Left ventricle myocardium inferior (tissue), 1 donor: ENCODE results near the gene AQP3. TPM values are rescaled to one million over a fixed set of nuclear protein-coding genes. Genes with fewer than 3 reads are reported as not detected.

Source experiments
- DNase-seq: peaks from one replicate; pipeline ENCODE4 v3.0.0-alpha.2; 2020
- H3K27ac ChIP-seq: fragments of 200-600 bp; replicated peaks from 2 replicates; pipeline ENCODE4 v1.8.0; 2021
- H3K27me3 ChIP-seq: fragments of 200-600 bp; 2 replicates; pipeline ENCODE4 v1.8.0; 2021; ENCODE audit warnings: low read depth
- H3K36me3 ChIP-seq: fragments of 200-600 bp; 2 replicates; pipeline ENCODE4 v1.8.0; 2021
- H3K4me1 ChIP-seq: fragments of 200-600 bp; 2 replicates; pipeline ENCODE4 v1.8.0; 2021
- H3K4me3 ChIP-seq: fragments of 200-600 bp; 2 replicates; pipeline ENCODE4 v1.8.0; 2021; ENCODE audit warnings: mild to moderate bottlenecking, moderate library complexity
- H3K9me3 ChIP-seq: fragments of 200-600 bp; replicated peaks from 2 replicates; pipeline ENCODE4 v1.8.0; 2021
- CTCF ChIP-seq: fragments of 200-600 bp; IDR thresholded peaks from 2 replicates; pipeline ENCODE4 v1.8.0; 2021; ENCODE audit warnings: antibody characterized with exemption, mild to moderate bottlenecking, borderline replicate concordance
- intact Hi-C: fragments of 100-400 bp; cut with micrococcal nuclease; formaldehyde crosslinking; loops from one replicate; pipeline ENCODE4 v1.11.0; 2022
- total RNA-seq: library from RNA; stranded (reverse); fragmentation: NEBNext Ultra II Directional; extraction: Animal tissue kit (Norgen Biotek cat#: 25700); gene quantifications from one replicate; pipeline ENCODE4 v1.2.1, GENCODE V29; 2021
- donor health status: DM: no; HTN: yes; CAD: no; lungs with severe emphysema.

Gene AQP3
- total RNA-seq, 1 donor from 2014 or later = 13.6 TPM

GRCh38 chr9:33466565-33467495 lies 19.4 kb upstream of the AQP3 start:
- peak; percentile 53 for DNase-seq
- H3K27me3 ChIP-seq = no peaks in the 10 kb centered on the region
- intact Hi-C loops = no loop called here
- no peak overlapping the region for H3K4me3 ChIP-seq
- peaks cover 100% of the 10 kb centered on the region for H3K36me3 ChIP-seq
- peaks cover 7% of the 10 kb centered on the region for H3K4me1 ChIP-seq
- peak; percentile 96 for TF ChIP-seq CTCF
- no peaks in the 10 kb centered on the region for H3K9me3 ChIP-seq
- H3K27ac ChIP-seq = no peak overlapping the region

- Histone ChIP-seq H3K27ac (no peak overlapping the region), H3K36me3 (peaks cover 99% of the 10 kb centered on the region), H3K4me3 (no peak overlapping the region), H3K4me1 (peaks cover 6% of the 10 kb centered on the region), H3K9me3 (no peaks in the 10 kb centered on the region), H3K27me3 (no peaks in the 10 kb centered on the region)
- no peak for DNase-seq
- no peak for TF ChIP-seq CTCF
- intact Hi-C loops = no loop called here
Observed at GRCh38 chr9:33465596-33466564, 18.5 kb upstream of the AQP3 start.

GRCh38 chr9:33465096-33465495 lies 17.7 kb upstream of the AQP3 start:
- DNase-seq = no peak
- Histone ChIP-seq H3K27ac (no peak overlapping the region), H3K27me3 (no peaks in the 10 kb centered on the region), H3K4me3 (no peak overlapping the region), H3K36me3 (peaks cover 91% of the 10 kb centered on the region), H3K9me3 (no peaks in the 10 kb centered on the region), H3K4me1 (peaks cover 6% of the 10 kb centered on the region)
- no peak for TF ChIP-seq CTCF
- intact Hi-C loops = no loop called here

GRCh38 chr9:33464045-33464636 lies 16.7 kb upstream of the AQP3 start:
- Histone ChIP-seq H3K27ac (no peak overlapping the region), H3K4me1 (no peaks in the 10 kb centered on the region), H3K4me3 (no peak overlapping the region), H3K36me3 (peaks cover 81% of the 10 kb centered on the region), H3K9me3 (no peaks in the 10 kb centered on the region), H3K27me3 (no peaks in the 10 kb centered on the region)
- TF ChIP-seq CTCF = no peak
- intact Hi-C loops = no loop called here
- no peak for DNase-seq

GRCh38 chr9:33463151-33463550 lies 15.8 kb upstream of the AQP3 start:
- TF ChIP-seq CTCF = no peak
- no peak overlapping the region for H3K4me3 ChIP-seq
- intact Hi-C loops = no loop called here
- no peaks in the 10 kb centered on the region for H3K4me1 ChIP-seq
- peaks cover 72% of the 10 kb centered on the region for H3K36me3 ChIP-seq
- DNase-seq = no peak
- H3K27me3 ChIP-seq = no peaks in the 10 kb centered on the region
- H3K27ac ChIP-seq = no peak overlapping the region
- no peaks in the 10 kb centered on the region for H3K9me3 ChIP-seq
